SU-DHL-6 (cell line): ENCODE measurements around the gene LILRB2.
"Not testable (repeated sequence)": the region's sequence is repeated elsewhere in the genome, so short reads cannot be mapped to it uniquely, and the experiment has no call there.

ENCODE experiments used
- H2AFZ ChIP-seq: fragments of 200-600 bp; sonication (generic); 2 replicates; pipeline ENCODE4 v1.6.1; 2014; ENCODE audit warnings: low read depth, mild to moderate bottlenecking, moderate library complexity, mixed read lengths, antibody characterized with exemption, low read length; ENCODE audit not compliant: severe bottlenecking
- H3F3A ChIP-seq: fragments of 200-600 bp; shearing (Covaris generic); 2 replicates; pipeline ENCODE4 v1.6.0; 2016; ENCODE audit warnings: antibody characterized with exemption, mild to moderate bottlenecking; ENCODE audit not compliant: insufficient read depth
- H3K27ac ChIP-seq: fragments of 200-600 bp; sonication (generic); 2 replicates; pipeline ENCODE4 v1.5.1; 2016; ENCODE audit warnings: low read depth, mild to moderate bottlenecking, low read length, moderate library complexity, mixed read lengths
- H3K27me3 ChIP-seq: fragments of 200-600 bp; sonication (generic), shearing (Covaris generic); 2 replicates; pipeline ENCODE4 v1.6.0; 2014; ENCODE audit warnings: mild to moderate bottlenecking, low read length
- H3K36me3 ChIP-seq: fragments of 200-600 bp; sonication (generic); 2 replicates; pipeline ENCODE4 v1.6.1; 2014; ENCODE audit warnings: mild to moderate bottlenecking, low read length, mixed read lengths
- H3K4me2 ChIP-seq: fragments of 300-600, 200-600 bp; shearing (Covaris generic), sonication (generic); 2 replicates; pipeline ENCODE4 v1.6.0; 2014; ENCODE audit warnings: low read length, low read depth, mild to moderate bottlenecking; ENCODE audit not compliant: poor library complexity, severe bottlenecking
- H3K4me3 ChIP-seq: fragments of 200-600 bp; sonication (generic); 2 replicates; pipeline ENCODE4 v1.5.1; 2014; ENCODE audit warnings: antibody characterized with exemption, low read length, mild to moderate bottlenecking, mixed read lengths; ENCODE audit not compliant: insufficient read depth, poor library complexity, severe bottlenecking
- H3K79me2 ChIP-seq: fragments of 200-600 bp; sonication (generic); 2 replicates; pipeline ENCODE4 v1.6.1; 2014; ENCODE audit warnings: mild to moderate bottlenecking, low read length, moderate library complexity; ENCODE audit not compliant: insufficient read depth
- H3K9ac ChIP-seq: fragments of 200-600 bp; sonication (generic); 2 replicates; pipeline ENCODE4 v1.7.0; 2014; ENCODE audit warnings: mild to moderate bottlenecking, low read length
- H3K9me2 ChIP-seq: fragments of 200-600 bp; sonication (generic); replicated peaks from 2 replicates; pipeline ENCODE4 v1.6.1; 2014; ENCODE audit warnings: low read length; ENCODE audit not compliant: insufficient read depth
- H3K9me3 ChIP-seq: fragments of 200-600 bp; sonication (generic); 2 replicates; pipeline ENCODE4 v1.6.1; 2014; ENCODE audit warnings: low read length, mixed read lengths; ENCODE audit not compliant: insufficient read depth
- H4K20me1 ChIP-seq: fragments of 200-600 bp; sonication (generic); 2 replicates; pipeline ENCODE4 v1.6.1; 2014; ENCODE audit warnings: low read depth, mild to moderate bottlenecking, antibody characterized with exemption, low read length, moderate library complexity, mixed read lengths
- EZH2phosphoT487 ChIP-seq: fragments of 200-600 bp; sonication (generic), shearing (Covaris generic); conservative IDR thresholded peaks from 2 replicates; pipeline ENCODE4 v1.6.1; 2018; ENCODE audit warnings: mild to moderate bottlenecking, antibody characterized with exemption, low read length, moderate library complexity, mixed read lengths
- TF ChIP-seq, protein P1 (sequence below): fragments of 200-600 bp; sonication (generic); IDR thresholded peaks from one replicate; pipeline ENCODE4 v1.5.1; 2017; ENCODE audit warnings: antibody characterized with exemption, mild to moderate bottlenecking, low read length, moderate library complexity; ENCODE audit not compliant: insufficient read depth, poor library complexity, severe bottlenecking

Gene LILRB2

DNA sequence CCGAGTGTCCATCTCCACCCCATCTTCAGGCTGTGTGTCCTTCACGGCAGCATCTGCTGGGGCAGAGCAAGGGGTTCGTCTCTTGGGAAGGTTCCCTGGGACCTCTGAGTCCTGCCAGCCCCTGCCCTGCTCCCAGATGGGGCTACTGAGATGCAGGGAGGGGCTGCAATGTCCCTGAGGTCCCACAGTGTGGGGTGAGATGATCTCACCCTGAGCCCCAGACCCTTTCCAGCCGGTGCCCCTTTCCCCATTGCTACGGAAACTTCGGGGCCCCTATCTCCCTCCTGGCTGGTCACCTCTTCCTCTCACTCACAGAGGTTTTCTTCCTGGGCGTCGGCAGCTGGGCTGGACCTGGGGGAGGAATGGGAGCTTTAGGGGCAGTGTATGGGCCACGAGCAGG lies 5.0 kb downstream of the LILRB2 start:
- Histone ChIP-seq H3K36me3 (no peaks in the 10 kb centered on the region), H3K79me2 (no peaks in the 10 kb centered on the region), H3K4me3 (no peak overlapping the region), H4K20me1 (no peaks in the 10 kb centered on the region), H3F3A (no peaks in the 10 kb centered on the region), H3K4me2 (no peak overlapping the region), H3K27me3 (no peaks in the 10 kb centered on the region), H2AFZ (no peak overlapping the region), H3K9me3 (no peaks in the 10 kb centered on the region), H3K27ac (no peak overlapping the region), H3K9me2 (no peaks in the 10 kb centered on the region), H3K9ac (no peak overlapping the region)
- TF ChIP-seq, protein P1, sequence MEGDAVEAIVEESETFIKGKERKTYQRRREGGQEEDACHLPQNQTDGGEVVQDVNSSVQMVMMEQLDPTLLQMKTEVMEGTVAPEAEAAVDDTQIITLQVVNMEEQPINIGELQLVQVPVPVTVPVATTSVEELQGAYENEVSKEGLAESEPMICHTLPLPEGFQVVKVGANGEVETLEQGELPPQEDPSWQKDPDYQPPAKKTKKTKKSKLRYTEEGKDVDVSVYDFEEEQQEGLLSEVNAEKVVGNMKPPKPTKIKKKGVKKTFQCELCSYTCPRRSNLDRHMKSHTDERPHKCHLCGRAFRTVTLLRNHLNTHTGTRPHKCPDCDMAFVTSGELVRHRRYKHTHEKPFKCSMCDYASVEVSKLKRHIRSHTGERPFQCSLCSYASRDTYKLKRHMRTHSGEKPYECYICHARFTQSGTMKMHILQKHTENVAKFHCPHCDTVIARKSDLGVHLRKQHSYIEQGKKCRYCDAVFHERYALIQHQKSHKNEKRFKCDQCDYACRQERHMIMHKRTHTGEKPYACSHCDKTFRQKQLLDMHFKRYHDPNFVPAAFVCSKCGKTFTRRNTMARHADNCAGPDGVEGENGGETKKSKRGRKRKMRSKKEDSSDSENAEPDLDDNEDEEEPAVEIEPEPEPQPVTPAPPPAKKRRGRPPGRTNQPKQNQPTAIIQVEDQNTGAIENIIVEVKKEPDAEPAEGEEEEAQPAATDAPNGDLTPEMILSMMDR, result no peak
- TF ChIP-seq EZH2phosphoT487, result no peak

DNA sequence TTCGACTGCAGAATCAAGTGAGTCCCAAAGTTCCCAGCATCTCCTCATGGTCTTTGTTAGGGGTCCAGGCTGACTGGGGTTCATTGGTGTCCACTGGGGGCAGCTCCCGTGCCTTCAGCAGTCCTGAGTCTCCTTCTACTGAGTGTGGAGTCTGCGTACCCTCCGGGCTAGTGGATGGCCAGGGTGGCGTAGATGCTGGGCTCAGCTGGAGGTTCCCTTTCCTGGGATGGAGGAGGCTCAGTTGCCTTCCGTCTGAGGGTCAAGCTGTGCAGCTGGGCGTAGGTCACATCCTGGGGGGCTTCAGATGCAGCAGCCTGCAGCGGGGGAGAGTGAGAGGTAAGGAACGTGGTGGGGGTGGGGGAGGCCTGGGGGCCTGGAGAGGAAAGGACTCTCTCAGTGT lies 6.4 kb downstream of the LILRB2 start:
- H3K9me2 ChIP-seq, H3K9ac ChIP-seq, H3F3A ChIP-seq, H3K36me3 ChIP-seq, H2AFZ ChIP-seq, H3K9me3 ChIP-seq, H3K4me2 ChIP-seq, H3K4me3 ChIP-seq, H3K27ac ChIP-seq, H4K20me1 ChIP-seq, H3K27me3 ChIP-seq, H3K79me2 ChIP-seq: not testable (repeated sequence)

DNA sequence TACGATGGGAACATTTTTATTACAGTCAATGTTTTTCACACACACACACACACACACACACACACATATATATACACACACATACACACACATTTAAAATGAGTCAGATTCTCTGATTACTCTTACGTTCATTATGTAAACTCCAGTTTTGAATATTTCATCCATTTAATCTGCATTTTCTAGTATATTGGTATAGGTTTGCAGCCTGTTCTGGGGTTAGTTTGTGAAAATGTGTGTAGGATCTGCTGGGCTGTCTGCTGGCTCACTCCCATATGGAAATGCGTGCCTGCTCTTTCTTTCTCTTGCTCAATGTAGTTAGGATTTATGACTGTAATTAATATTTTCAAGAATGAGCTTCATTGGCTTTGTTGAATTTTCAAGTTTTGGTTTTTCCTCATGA lies 7.1 kb downstream of the LILRB2 start:
- H3F3A ChIP-seq, result no peaks in the 10 kb centered on the region

DNA sequence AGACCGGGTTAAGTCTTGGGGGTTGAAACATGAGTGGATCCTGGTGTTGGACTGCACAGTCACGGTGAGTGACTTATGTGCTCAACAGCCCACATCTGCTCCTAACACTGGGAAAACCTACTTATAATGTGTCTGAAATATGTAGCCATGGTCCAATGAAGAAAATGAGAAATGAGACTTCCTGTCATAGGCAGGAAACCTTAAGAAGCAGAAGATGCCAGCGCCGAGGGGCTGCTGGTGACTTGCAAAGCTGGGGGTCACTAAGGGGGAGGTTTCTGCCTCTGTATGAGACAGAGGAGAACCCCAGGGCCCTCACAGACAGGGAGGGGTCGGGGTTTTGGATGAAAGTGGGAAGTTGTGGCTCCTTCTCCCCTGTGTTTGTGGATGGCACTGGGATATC lies 8.7 kb downstream of the LILRB2 start:
- not testable (repeated sequence) for H2AFZ ChIP-seq, H3F3A ChIP-seq, H3K9me2 ChIP-seq, H3K79me2 ChIP-seq, H3K4me3 ChIP-seq, H4K20me1 ChIP-seq, H3K27me3 ChIP-seq, H3K4me2 ChIP-seq, H3K9ac ChIP-seq, H3K27ac ChIP-seq, H3K36me3 ChIP-seq, H3K9me3 ChIP-seq

More for the DNA sequence above, 7.1 kb downstream of the LILRB2 start:
- Histone ChIP-seq H3K27me3 (no peaks in the 10 kb centered on the region), H3K27ac (no peak overlapping the region), H3K36me3 (no peaks in the 10 kb centered on the region), H2AFZ (no peak overlapping the region), H4K20me1 (no peaks in the 10 kb centered on the region), H3K4me3 (no peak overlapping the region), H3K79me2 (no peaks in the 10 kb centered on the region), H3K9me2 (no peaks in the 10 kb centered on the region), H3K9ac (no peak overlapping the region), H3K9me3 (no peaks in the 10 kb centered on the region), H3K4me2 (no peak overlapping the region)
- TF ChIP-seq, protein P1, result no peak
- TF ChIP-seq EZH2phosphoT487, result no peak

DNA sequence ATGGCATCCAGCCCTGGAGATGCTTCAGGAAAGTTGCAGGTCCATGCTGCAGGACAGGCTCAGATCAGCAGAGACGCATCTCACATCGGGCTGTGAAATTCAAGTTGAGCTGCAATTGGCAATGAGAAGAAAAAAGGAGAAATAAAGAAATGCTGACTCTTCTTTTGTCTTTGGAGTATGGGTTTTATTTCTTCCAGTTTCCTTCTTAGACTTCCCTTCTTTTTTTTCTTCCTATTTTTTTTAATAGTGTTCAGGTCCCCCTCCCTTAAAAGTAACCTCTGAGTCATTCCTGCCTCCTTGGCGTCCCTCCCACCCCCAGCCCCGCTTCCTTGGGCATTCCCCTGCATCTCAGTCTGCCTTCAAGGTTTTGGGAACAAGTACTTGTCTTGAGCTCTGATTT lies 9.3 kb downstream of the LILRB2 start:
- not testable (repeated sequence) for H3K27ac ChIP-seq, H3K4me3 ChIP-seq

More for the DNA sequence above, 9.3 kb downstream of the LILRB2 start:
- not testable (repeated sequence) for H3K4me2 ChIP-seq, H4K20me1 ChIP-seq, H3K9me2 ChIP-seq, H2AFZ ChIP-seq, H3K36me3 ChIP-seq, H3K27me3 ChIP-seq, H3K9me3 ChIP-seq, H3F3A ChIP-seq, H3K79me2 ChIP-seq, H3K9ac ChIP-seq
